HG02973 (cell line): ENCODE measurements around the gene CDC14C.

Experiments used
- ATAC-seq: cut with Tn5 transposase; IDR thresholded peaks from one replicate; pipeline ENCODE4 v1.9.1; 2021; ENCODE audit warnings: moderate library complexity; ENCODE audit not compliant: unreplicated experiment

Gene CDC14C

DNA sequence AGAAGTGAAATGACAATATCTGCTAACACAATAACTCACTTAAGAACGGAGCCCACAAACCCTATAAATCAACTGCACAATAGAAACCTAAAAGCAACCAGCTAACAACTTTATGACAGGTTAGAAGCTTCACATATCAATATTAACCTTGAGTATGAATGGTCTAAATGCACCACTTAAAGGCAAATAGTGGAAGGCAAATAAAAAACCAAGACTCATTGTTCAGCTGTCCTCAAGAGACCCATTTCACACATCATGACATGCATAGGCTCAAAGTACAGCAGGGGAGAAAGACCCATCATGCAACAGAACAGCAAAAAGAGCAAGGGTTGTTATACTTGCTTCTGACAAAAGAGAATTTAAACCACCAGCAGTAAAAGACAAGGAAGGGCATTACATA, 46.8 kb downstream of the CDC14C start:
- ATAC-seq = no peak

DNA sequence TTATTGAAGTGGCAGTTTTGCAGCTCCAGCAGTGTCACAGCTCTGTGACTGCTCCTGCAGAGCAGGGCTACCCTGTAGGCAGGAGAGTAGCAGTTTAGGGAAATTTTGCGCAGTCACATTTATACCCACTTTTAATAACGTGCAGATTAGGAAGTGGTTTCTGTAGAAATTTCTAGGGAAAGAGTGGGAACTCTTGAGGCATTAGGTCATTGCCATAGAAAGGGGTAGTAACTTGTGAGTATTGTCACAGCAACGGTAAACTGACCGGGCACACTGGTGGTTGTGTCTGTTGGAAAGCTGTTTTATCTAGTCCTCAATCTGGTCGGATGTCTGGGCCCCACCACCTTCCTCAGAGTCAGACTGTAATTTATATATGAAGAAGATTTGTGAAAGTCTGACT, 51.9 kb downstream of the CDC14C start:
- ATAC-seq = no peak

DNA sequence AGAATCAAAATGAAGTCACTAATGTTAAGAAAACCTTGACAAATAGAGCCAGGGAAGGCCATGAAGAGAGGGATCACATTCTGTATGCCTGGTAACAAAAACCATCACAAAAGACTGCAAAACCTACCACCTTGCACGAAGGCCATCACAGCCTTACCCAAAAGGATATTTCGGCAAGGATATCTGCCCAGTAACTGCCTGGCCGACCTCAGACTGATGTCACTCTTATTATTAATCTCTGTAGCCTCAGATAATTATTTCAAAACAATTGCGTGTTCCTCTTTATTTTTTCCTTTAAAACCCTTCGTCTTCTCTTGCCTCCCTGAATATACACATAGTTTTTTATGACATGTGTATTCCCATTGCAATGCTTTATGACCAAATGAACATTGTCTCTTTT, 52.5 kb downstream of the CDC14C start:
- no peak for ATAC-seq
